Measurements from ENCODE around the gene NIPA2.

NIPA2 gene

GRCh38 chr15:22874966-22875365 lies 36.5 kb downstream of the NIPA2 start:
- DNase-seq (ENCODE audit: low read depth in 2 of 3, low spot score in 2 of 3): no peak

GRCh38 chr15:22877117-22877516 lies 38.7 kb downstream of the NIPA2 start:
- no peak for DNase-seq (ENCODE audit: low read depth in 2 of 3, low spot score in 2 of 3)

GRCh38 chr15:22877607-22878006 lies 39.1 kb downstream of the NIPA2 start:
- DNase-seq (ENCODE audit: low read depth in 2 of 3, low spot score in 2 of 3): no peak

GRCh38 chr15:22878103-22878502 lies 39.6 kb downstream of the NIPA2 start:
- no peak for DNase-seq (ENCODE audit: low read depth in 2 of 3, low spot score in 2 of 3)

GRCh38 chr15:22880068-22880980 lies 41.9 kb downstream of the NIPA2 start:
- DNase-seq (ENCODE audit: low read depth in 2 of 3, low spot score in 2 of 3): no peak

GRCh38 chr15:22880981-22881738 lies 42.7 kb downstream of the NIPA2 start:
- DNase-seq (ENCODE audit: low read depth in 2 of 3, low spot score in 2 of 3): no peak

GRCh38 chr15:22881739-22882440 lies 43.4 kb downstream of the NIPA2 start:
- no peak for DNase-seq (ENCODE audit: low read depth in 2 of 3, low spot score in 2 of 3)

GRCh38 chr15:22883196-22883595 lies 44.7 kb downstream of the NIPA2 start:
- DNase-seq (ENCODE audit: low read depth in 2 of 3, low spot score in 2 of 3): no peak

GRCh38 chr15:22884344-22884743 lies 45.9 kb downstream of the NIPA2 start:
- no peak for DNase-seq (ENCODE audit: low read depth in 2 of 3, low spot score in 2 of 3)

- no peak for DNase-seq (ENCODE audit: low read depth in 2 of 3, low spot score in 2 of 3)
Observed at GRCh38 chr15:22885120-22885519, 46.7 kb downstream of the NIPA2 start.

- no peak for DNase-seq (ENCODE audit: low read depth in 2 of 3, low spot score in 2 of 3)
Observed at GRCh38 chr15:22887157-22887951, 48.9 kb downstream of the NIPA2 start.

- DNase-seq (ENCODE audit: low read depth in 2 of 3, low spot score in 2 of 3): no peak
Observed at GRCh38 chr15:22888120-22888859, 49.8 kb downstream of the NIPA2 start.

- DNase-seq (ENCODE audit: low read depth in 2 of 3, low spot score in 2 of 3): no peak
Observed at GRCh38 chr15:22889146-22889818, 50.8 kb downstream of the NIPA2 start.

GRCh38 chr15:22890296-22890695 lies 51.8 kb downstream of the NIPA2 start:
- no peak for DNase-seq (ENCODE audit: low read depth in 2 of 3, low spot score in 2 of 3)

GRCh38 chr15:22891426-22892210 lies 53.2 kb downstream of the NIPA2 start:
- DNase-seq (ENCODE audit: low read depth in 2 of 3, low spot score in 2 of 3): no peak

GRCh38 chr15:22892333-22892732 lies 53.9 kb downstream of the NIPA2 start:
- DNase-seq (ENCODE audit: low read depth in 2 of 3, low spot score in 2 of 3): no peak

- DNase-seq (ENCODE audit: low read depth in 2 of 3, low spot score in 2 of 3): no peak
Observed at GRCh38 chr15:22893081-22893480, 54.6 kb downstream of the NIPA2 start.

GRCh38 chr15:22893881-22894280 lies 55.4 kb downstream of the NIPA2 start:
- no peak for DNase-seq (ENCODE audit: low read depth in 2 of 3, low spot score in 2 of 3)
